AG04450 (cell line): Measurements from ENCODE around the gene MTR. TPM values are rescaled to one million over a fixed set of nuclear protein-coding genes. Genes with fewer than 3 reads are reported as not detected.
A peak's percentile ranks its signal among the peaks of the same experiment; 100 is the strongest.

ENCODE experiments used
- CTCF ChIA-PET: fragments of 300-600, 350-600 bp; formaldehyde crosslinking; extraction: SDS; loops from one replicate; lab custom pipeline; 2022; ENCODE audit warnings: antibody characterized with exemption, inconsistent platforms; lab: Charles Lee
- POLR2A ChIA-PET: fragments of 350-600 bp; formaldehyde crosslinking; extraction: SDS; loops from one replicate; lab custom pipeline; 2021; ENCODE audit warnings: antibody characterized with exemption, inconsistent platforms; lab: Yijun Ruan, JAX
- DNase-seq: peaks from one replicate; pipeline ENCODE4 v3.0.0-alpha.2; 2011; ENCODE audit warnings: low read depth, low spot score
- H3K27ac ChIP-seq: one replicate; pipeline ENCODE4 v1.5.1; 2012; ENCODE audit warnings: low read depth, low read length, control low read depth
- H3K27me3 ChIP-seq: one replicate; pipeline ENCODE4 v1.6.0; 2012; ENCODE audit warnings: low read length; ENCODE audit not compliant: control insufficient read depth, insufficient read depth
- H3K4me3 ChIP-seq: 2 replicates; pipeline ENCODE4 v1.5.1; 2011; ENCODE audit warnings: mild to moderate bottlenecking, low read depth, low read length, control low read depth
- H3K9me3 ChIP-seq: 2 replicates; pipeline ENCODE4 v1.5.1; 2012; ENCODE audit warnings: low read length; ENCODE audit not compliant: control insufficient read depth, insufficient read depth
- polyA plus RNA-seq: library from polyadenylated mRNA; depleted of rRNA; stranded (reverse); fragments of >200 nt; gene quantifications from 2 replicates; pipeline ENCODE4 v1.2.3, GENCODE V29; 2011
- TF ChIP-seq, protein P1 (sequence below): IDR thresholded peaks from 2 replicates; pipeline ENCODE4 v1.5.1; 2011; ENCODE audit warnings: low read depth, low read length, control low read depth, inconsistent platforms

Gene MTR
- polyA plus RNA-seq, 1 experiment, result 13.0 TPM

DNA sequence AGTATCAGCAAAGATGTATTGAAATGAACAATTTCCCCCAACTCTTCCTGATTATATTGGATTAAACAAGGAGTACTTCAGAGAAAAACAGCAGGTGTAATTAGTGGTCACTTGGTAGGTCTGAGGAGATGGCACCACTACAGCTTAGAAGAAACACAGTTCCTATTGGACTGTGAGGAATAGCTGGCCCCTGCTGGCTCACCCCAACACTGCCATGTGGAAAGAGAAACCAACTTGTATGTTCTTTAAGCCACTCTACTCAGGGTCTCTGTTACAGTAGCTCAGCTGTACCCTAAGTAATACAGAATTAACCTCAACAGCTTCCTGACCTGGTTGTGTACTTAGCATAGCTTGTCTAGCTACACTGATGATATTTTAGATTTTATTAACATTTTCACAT is 26.5 kb upstream of the MTR start:
- POLR2A ChIA-PET, result no interaction called here
- H3K27ac ChIP-seq, result no peak overlapping the region
- DNase-seq, result no peak
- no peaks in the 10 kb centered on the region for H3K9me3 ChIP-seq
- CTCF ChIA-PET, result interaction anchor here (3.9 kb wide), 1 partner anchor 9 kb away, joined by 36 read pairs; no protein-coding TSS in a partner anchor
- no peaks in the 10 kb centered on the region for H3K27me3 ChIP-seq
- no peak overlapping the region for H3K4me3 ChIP-seq
- TF ChIP-seq, protein P1, sequence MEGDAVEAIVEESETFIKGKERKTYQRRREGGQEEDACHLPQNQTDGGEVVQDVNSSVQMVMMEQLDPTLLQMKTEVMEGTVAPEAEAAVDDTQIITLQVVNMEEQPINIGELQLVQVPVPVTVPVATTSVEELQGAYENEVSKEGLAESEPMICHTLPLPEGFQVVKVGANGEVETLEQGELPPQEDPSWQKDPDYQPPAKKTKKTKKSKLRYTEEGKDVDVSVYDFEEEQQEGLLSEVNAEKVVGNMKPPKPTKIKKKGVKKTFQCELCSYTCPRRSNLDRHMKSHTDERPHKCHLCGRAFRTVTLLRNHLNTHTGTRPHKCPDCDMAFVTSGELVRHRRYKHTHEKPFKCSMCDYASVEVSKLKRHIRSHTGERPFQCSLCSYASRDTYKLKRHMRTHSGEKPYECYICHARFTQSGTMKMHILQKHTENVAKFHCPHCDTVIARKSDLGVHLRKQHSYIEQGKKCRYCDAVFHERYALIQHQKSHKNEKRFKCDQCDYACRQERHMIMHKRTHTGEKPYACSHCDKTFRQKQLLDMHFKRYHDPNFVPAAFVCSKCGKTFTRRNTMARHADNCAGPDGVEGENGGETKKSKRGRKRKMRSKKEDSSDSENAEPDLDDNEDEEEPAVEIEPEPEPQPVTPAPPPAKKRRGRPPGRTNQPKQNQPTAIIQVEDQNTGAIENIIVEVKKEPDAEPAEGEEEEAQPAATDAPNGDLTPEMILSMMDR, result no peak

DNA sequence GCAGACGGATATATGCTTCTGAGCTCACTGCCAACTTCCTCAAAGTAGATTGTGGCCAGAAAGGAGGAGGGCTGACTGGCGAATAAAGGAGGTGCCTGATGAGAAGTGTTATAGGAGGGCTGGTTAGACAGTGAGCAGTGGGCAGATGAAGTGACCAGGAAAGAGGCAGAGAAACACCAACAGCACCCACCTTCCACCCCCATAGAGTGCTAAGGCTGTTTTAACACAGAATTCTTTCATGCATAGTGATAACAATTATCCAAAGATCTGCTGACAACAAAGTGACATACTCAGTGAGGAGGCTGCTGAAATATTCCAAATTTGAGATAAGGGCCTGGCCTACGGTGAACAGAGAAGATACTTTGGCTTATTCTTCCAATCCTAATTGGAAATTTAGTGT is 21.2 kb upstream of the MTR start:
- H3K9me3 ChIP-seq, result no peaks in the 10 kb centered on the region
- CTCF ChIA-PET, result interaction anchor here (0.7 kb wide), 1 partner anchor 15 kb away, joined by 7 read pairs; no protein-coding TSS in a partner anchor
- TF ChIP-seq, protein P1, result no peak
- H3K27me3 ChIP-seq, result no peaks in the 10 kb centered on the region
- no peak for DNase-seq
- no peak overlapping the region for H3K4me3 ChIP-seq
- POLR2A ChIA-PET, result no interaction called here
- H3K27ac ChIP-seq, result no peak overlapping the region

DNA sequence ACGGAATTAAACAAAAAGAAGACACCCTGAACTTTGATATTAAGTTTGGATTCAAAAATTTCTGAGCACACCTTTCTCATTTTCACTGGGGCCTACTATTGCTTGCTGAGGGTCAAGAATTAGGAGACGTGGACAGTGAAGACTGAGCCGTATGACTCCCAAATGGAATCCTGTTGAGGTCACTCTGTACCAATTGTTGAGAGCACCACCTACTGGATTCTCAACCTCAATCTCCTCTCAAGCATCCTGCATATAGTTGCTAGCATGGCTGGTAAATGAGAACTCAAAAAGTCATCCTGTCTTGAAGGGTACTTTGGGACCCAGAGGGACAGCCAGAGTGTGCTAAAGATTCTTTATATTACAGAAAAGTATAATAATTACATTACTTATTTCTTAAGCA is 20.2 kb upstream of the MTR start:
- POLR2A ChIA-PET, result no interaction called here
- CTCF ChIA-PET, result no interaction called here
- no peaks in the 10 kb centered on the region for H3K27me3 ChIP-seq

DNA sequence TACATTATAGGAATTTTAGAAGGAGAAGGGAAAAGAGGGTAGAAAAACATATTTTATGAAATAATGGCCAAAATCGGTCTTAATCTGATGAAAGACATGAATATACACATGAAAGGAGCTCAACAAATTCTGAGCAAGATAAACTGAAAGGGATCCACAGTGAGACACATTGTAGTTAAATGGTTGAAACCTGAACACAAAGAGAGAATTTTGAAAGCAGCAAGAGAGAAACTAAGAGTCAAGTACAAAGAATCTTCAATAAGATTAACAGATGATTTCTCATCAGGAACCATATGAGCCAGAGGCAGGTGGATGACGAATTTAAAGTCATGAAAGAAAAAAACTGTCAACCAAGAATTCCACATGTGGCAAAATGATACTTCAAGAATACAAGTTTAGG is 15.8 kb upstream of the MTR start:
- Histone ChIP-seq H3K27me3 (no peaks in the 10 kb centered on the region), H3K27ac (no peak overlapping the region), H3K4me3 (no peak overlapping the region), H3K9me3 (no peaks in the 10 kb centered on the region)
- no peak for DNase-seq
- CTCF ChIA-PET, result no interaction called here
- TF ChIP-seq, protein P1, result no peak
- POLR2A ChIA-PET, result no interaction called here

More for the DNA sequence above, 20.2 kb upstream of the MTR start:
- DNase-seq, result no peak
- Histone ChIP-seq H3K27ac (no peak overlapping the region), H3K4me3 (no peak overlapping the region), H3K9me3 (no peaks in the 10 kb centered on the region)
- TF ChIP-seq, protein P1, result peak; percentile 30; the same call in 1 of the 2 replicates

DNA sequence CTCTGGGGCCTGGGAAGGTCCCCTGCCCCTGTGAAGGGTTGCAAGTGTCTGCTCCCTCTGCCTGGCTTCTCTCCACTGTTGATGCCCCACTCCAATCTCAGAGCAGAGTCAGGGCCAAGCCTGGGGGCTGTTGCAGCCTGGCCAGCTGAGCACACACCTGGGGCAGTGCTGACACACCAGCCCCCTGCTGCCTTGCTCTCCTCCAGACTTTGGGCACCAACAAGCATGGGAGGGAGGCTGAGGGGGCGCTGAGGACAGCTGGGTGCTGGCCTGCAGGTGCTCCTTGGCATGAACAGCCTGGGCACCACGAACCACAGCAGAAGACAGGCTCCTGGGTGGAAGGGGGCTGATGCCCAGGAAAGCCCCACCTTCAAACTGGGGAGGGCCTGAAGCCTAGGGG is 9.6 kb upstream of the MTR start:
- ChIA-PET CTCF (no interaction called here), POLR2A (no interaction called here)
- TF ChIP-seq, protein P1, result no peak
- Histone ChIP-seq H3K9me3 (peaks cover 7% of the 10 kb centered on the region; the same call in 1 of the 2 replicates), H3K27ac (no peak overlapping the region), H3K4me3 (no peak overlapping the region), H3K27me3 (no peaks in the 10 kb centered on the region)
- DNase-seq, result no peak
